HG03521 (cell line): ENCODE results near the gene FAM131C.
"Not testable (repeated sequence)": the region's sequence is repeated elsewhere in the genome, so short reads cannot be mapped to it uniquely, and the experiment has no call there.

Experiments used
- ATAC-seq: cut with Tn5 transposase; IDR thresholded peaks from one replicate; pipeline ENCODE4 v1.9.1; 2021; ENCODE audit warnings: mild to moderate bottlenecking, moderate library complexity; ENCODE audit not compliant: unreplicated experiment

FAM131C gene

GRCh38 chr1:16062687-16063075 lies 10.8 kb downstream of the FAM131C start:
- ATAC-seq: not testable (repeated sequence)

GRCh38 chr1:16061989-16062686 lies 11.3 kb downstream of the FAM131C start:
- not testable (repeated sequence) for ATAC-seq

GRCh38 chr1:16061266-16061665 lies 12.2 kb downstream of the FAM131C start:
- ATAC-seq: no peak

- not testable (repeated sequence) for ATAC-seq
Measured at GRCh38 chr1:16058394-16059120, 14.9 kb downstream of the FAM131C start.

- ATAC-seq: not testable (repeated sequence)
Measured at GRCh38 chr1:16057314-16057915, 16.0 kb downstream of the FAM131C start.

- not testable (repeated sequence) for ATAC-seq
Measured at GRCh38 chr1:16056521-16056912, 16.9 kb downstream of the FAM131C start.

GRCh38 chr1:16055613-16056520 lies 17.6 kb downstream of the FAM131C start:
- ATAC-seq: no peak

GRCh38 chr1:16054598-16055540 lies 18.6 kb downstream of the FAM131C start:
- ATAC-seq: no peak

- ATAC-seq: no peak
Measured at GRCh38 chr1:16053781-16054502, 19.5 kb downstream of the FAM131C start.

GRCh38 chr1:16051949-16052348 lies 21.5 kb downstream of the FAM131C start:
- not testable (repeated sequence) for ATAC-seq

- no peak for ATAC-seq
Measured at GRCh38 chr1:16051039-16051438, 22.4 kb downstream of the FAM131C start.

GRCh38 chr1:16050328-16050727 lies 23.1 kb downstream of the FAM131C start:
- ATAC-seq: no peak

GRCh38 chr1:16048573-16049189 lies 24.8 kb downstream of the FAM131C start:
- ATAC-seq: no peak

- ATAC-seq: no peak
Measured at GRCh38 chr1:16047791-16048475, 25.5 kb downstream of the FAM131C start.

GRCh38 chr1:16046842-16047241 lies 26.6 kb downstream of the FAM131C start:
- ATAC-seq: no peak

- no peak for ATAC-seq
Measured at GRCh38 chr1:16043950-16044349, 29.5 kb downstream of the FAM131C start.

- no peak for ATAC-seq
Measured at GRCh38 chr1:16043521-16043920, 29.9 kb downstream of the FAM131C start, which contains the start of gene CLCNKB. CLCNKB (plus strand) TSS chr1:16043782; CDS start chr1:16044493, 711 bp downstream.

- ATAC-seq: not testable (repeated sequence)
Measured at GRCh38 chr1:16042654-16043053, 30.8 kb downstream of the FAM131C start.
